ENCODE measurements around the gene ALKBH6.

- no peak for TF ChIP-seq CEBPB (IDR thresholded peaks at IDR 0.05; ENCODE audit: borderline replicate concordance, low read depth, low read length)
- no peak for TF ChIP-seq TAF1 (CRISPR knock-in tag; IDR thresholded peaks at IDR 0.05)
Measured at GRCh38 chr19:35992907-35993765, 20.9 kb downstream of the ALKBH6 start.

All from HepG2 (cell line).